K562 (cell line): ENCODE results near the gene IL20. TPM values are rescaled to one million over a fixed set of nuclear protein-coding genes. Genes with fewer than 3 reads are reported as not detected.

Source experiments
- CAMTA2 ChIP-seq: fragments of 250-450 bp; sonication (Bioruptor Pico); conservative IDR thresholded peaks from 2 replicates; pipeline ENCODE4 v1.5.1; 2022
- CBFB ChIP-seq: sonication (generic); formaldehyde crosslinking; IDR thresholded peaks from 2 replicates; pipeline ENCODE4 v1.4.0; 2020; ENCODE audit warnings: mild to moderate bottlenecking, missing genetic modification reagents
- EZH2 ChIP-seq: IDR thresholded peaks from 2 replicates; pipeline ENCODE4 v1.6.1; 2012; ENCODE audit warnings: low read depth, mild to moderate bottlenecking, inconsistent platforms, low read length, borderline replicate concordance
- MAFK ChIP-seq: IDR thresholded peaks from 2 replicates; pipeline ENCODE4 v1.6.1; 2011; ENCODE audit warnings: low read length, improper control_type of control experiment
- MECOM ChIP-seq: fragments of 250-450 bp; sonication (Bioruptor Pico); IDR thresholded peaks from 2 replicates; pipeline ENCODE4 v1.8.0; 2022; ENCODE audit warnings: inconsistent platforms
- MYC ChIP-seq, 2 experiments: fragments of 250-450 bp in 1 of 2; sonication (Bioruptor Pico) in 1 of 2; IDR thresholded peaks; 2 replicates each; pipeline versions ENCODE4 v1.5.1 to v1.6.1; 2012 to 2021; ENCODE audit warnings: low read depth in 2 of 2, borderline replicate concordance in 1 of 2, improper control_type of control experiment in 1 of 2, low read length in 1 of 2, mild to moderate bottlenecking in 1 of 2, moderate library complexity in 1 of 2
- POLR2AphosphoS2 ChIP-seq: IDR thresholded peaks from 2 replicates; pipeline ENCODE4 v1.6.1; 2012; ENCODE audit warnings: low read length, improper control_type of control experiment
- TBP ChIP-seq: optimal IDR thresholded peaks from 2 replicates; pipeline ENCODE3; 2011; ENCODE audit warnings: low read depth, low read length, improper control_type of control experiment
- THRAP3 ChIP-seq: fragments of 450-650 bp; IDR thresholded peaks from 2 replicates; pipeline ENCODE4 v1.6.1; 2016; ENCODE audit warnings: mild to moderate bottlenecking, inconsistent platforms, borderline replicate concordance
- ZNF282 ChIP-seq: sonication (generic); formaldehyde crosslinking; IDR thresholded peaks from 2 replicates; pipeline ENCODE4 v1.8.1; 2023; ENCODE audit warnings: missing genetic modification reagents
- ZNF445 ChIP-seq: fragments of 250-450 bp; sonication (Bioruptor Pico); IDR thresholded peaks from 2 replicates; pipeline ENCODE4 v1.4.0; 2020; ENCODE audit warnings: low read depth, mild to moderate bottlenecking, moderate library complexity
- ZNF766 ChIP-seq: fragments of 200-800 bp; sonication (Bioruptor generic); conservative IDR thresholded peaks from 2 replicates; pipeline ENCODE4 v1.6.1; 2016; ENCODE audit warnings: missing genetic modification characterization, missing compliant biosample characterization
- ZZZ3 ChIP-seq: fragments of 450-650 bp; IDR thresholded peaks from 2 replicates; pipeline ENCODE4 v1.6.1; 2016; ENCODE audit warnings: antibody characterized with exemption, mild to moderate bottlenecking, moderate library complexity
- polyA plus RNA-seq, 8 experiments: library from polyadenylated mRNA; depleted of rRNA in 4 of 8; stranded (reverse) in 5 of 8; unstranded in 3 of 8; fragments of >200 nt; fragmentation: Nextera tagmentation in 2 of 8; fragmentation: Illumina TruSeq in 1 of 8; extraction: Ambion mirVana in 2 of 8; extraction: Trizol in 1 of 8; gene quantifications; 2 replicates each; pipeline versions ENCODE4 v1.2.1 to v1.2.3, GENCODE V29; 2011 to 2014; ENCODE audit warnings: inconsistent platforms in 1 of 8, missing spikeins in 1 of 8
- total RNA-seq, 7 experiments: library from RNA; depleted of rRNA in 6 of 7; stranded (reverse); fragments of >200 nt in 6 of 7; fragmentation: Illumina TruSeq in 2 of 7; extraction: Trizol in 2 of 7; gene quantifications; 2 replicates each; pipeline versions ENCODE4 v1.2.1 to v1.2.3, GENCODE V29; 2011 to 2021; ENCODE audit warnings: low replicate concordance in 1 of 7
- TF ChIP-seq, protein P1 (sequence below): sonication (generic); formaldehyde crosslinking; IDR thresholded peaks from 2 replicates; pipeline ENCODE4 v1.8.1; 2023; ENCODE audit warnings: mild to moderate bottlenecking, missing genetic modification reagents, moderate library complexity

Gene IL20
- total and polyA plus RNA-seq, 9 of the 15 experiments (the other 6 are each of a cell fraction or from before 2014, with no cell fraction given): not detected

- TF ChIP-seq, protein P1, sequence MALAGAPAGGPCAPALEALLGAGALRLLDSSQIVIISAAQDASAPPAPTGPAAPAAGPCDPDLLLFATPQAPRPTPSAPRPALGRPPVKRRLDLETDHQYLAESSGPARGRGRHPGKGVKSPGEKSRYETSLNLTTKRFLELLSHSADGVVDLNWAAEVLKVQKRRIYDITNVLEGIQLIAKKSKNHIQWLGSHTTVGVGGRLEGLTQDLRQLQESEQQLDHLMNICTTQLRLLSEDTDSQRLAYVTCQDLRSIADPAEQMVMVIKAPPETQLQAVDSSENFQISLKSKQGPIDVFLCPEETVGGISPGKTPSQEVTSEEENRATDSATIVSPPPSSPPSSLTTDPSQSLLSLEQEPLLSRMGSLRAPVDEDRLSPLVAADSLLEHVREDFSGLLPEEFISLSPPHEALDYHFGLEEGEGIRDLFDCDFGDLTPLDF: no peak
- TF ChIP-seq CAMTA2 (CRISPR knock-in tag): no peak
- TF ChIP-seq ZZZ3: no peak
- no peak for TF ChIP-seq TBP
- TF ChIP-seq ZNF766: no peak
- TF ChIP-seq MECOM (CRISPR knock-in tag): no peak
- TF ChIP-seq MAFK: no peak
- no peak for TF ChIP-seq THRAP3
- TF ChIP-seq MYC (IDR thresholded peaks at IDR 0.05; ENCODE audit: low read depth, low read length): no peak
- no peak for TF ChIP-seq MYC (CRISPR knock-in tag; IDR thresholded peaks at IDR 0.05; ENCODE audit: borderline replicate concordance, low read depth)
- TF ChIP-seq CBFB (CRISPR knock-in tag): no peak
- no peak for TF ChIP-seq ZNF445 (CRISPR knock-in tag)
- no peak for TF ChIP-seq EZH2
- no peak for TF ChIP-seq ZNF282 (CRISPR knock-in tag)
- TF ChIP-seq POLR2AphosphoS2: no peak
Measured at GRCh38 chr1:206880314-206880713, 14.9 kb downstream of the IL20 start (continued).
